HepG2 (cell line): ENCODE data around the gene UST. TPM values are rescaled to one million over a fixed set of nuclear protein-coding genes. Genes with fewer than 3 reads are reported as not detected.

ENCODE experiments used
- ATAC-seq: fragments of 200-7000 bp; cut with Tn5 transposase; 3 replicates; pipeline ENCODE4 v1.9.1; 2020; ENCODE audit warnings: mild to moderate bottlenecking, moderate library complexity
- BruUV-seq: library from RNA; stranded (reverse); fragments of 400-500 nt; replicated peaks from 2 replicates; lab custom pipeline; 2021; lab: Mats Ljungman, UMichigan
- CTCF ChIA-PET: fragments of 300-600 bp; formaldehyde crosslinking; extraction: SDS; loops from one replicate; lab custom pipeline; 2021; ENCODE audit warnings: low total read pairs, inconsistent platforms, low intra/inter-chr PET ratio; lab: Yijun Ruan, JAX
- POLR2A ChIA-PET: fragments of 350-600 bp; sonication (Branson Sonifier 250); formaldehyde crosslinking; loops from one replicate; lab custom pipeline; 2020; ENCODE audit warnings: antibody characterized with exemption, inconsistent platforms; lab: Yijun Ruan, JAX
- DNase-seq: peaks from one replicate; pipeline ENCODE4 v3.0.0-alpha.2; 2015; ENCODE audit warnings: low spot score
- FAIRE-seq: peaks from 3 replicates; lab custom pipeline; 2011; peaks lifted over from hg19 to GRCh38; lab: Jason Lieb, UNC
- H2AFZ ChIP-seq: one replicate; pipeline ENCODE4 v1.6.1; 2011; ENCODE audit warnings: low read length, inconsistent platforms
- H3K27ac ChIP-seq: fragments of 300-600 bp; 3 replicates; pipeline ENCODE4 v1.8.0; 2011; ENCODE audit warnings: mixed run types, mild to moderate bottlenecking, mixed read lengths, low read length, inconsistent platforms; ENCODE audit not compliant: insufficient read depth; ENCODE audit errors: extremely low read length
- H3K27me3 ChIP-seq, 2 experiments: fragments of 200-600 bp in 1 of 2; 2 replicates in 1 of 2; 3 replicates in 1 of 2; pipeline versions ENCODE4 v1.6.0 to v1.8.0; 2011; ENCODE audit warnings: low read length in 2 of 2, mild to moderate bottlenecking in 2 of 2, moderate library complexity in 2 of 2, inconsistent platforms in 1 of 2; ENCODE audit not compliant: insufficient read depth in 2 of 2, control insufficient read depth in 1 of 2
- H3K36me3 ChIP-seq, 2 experiments: fragments of 200-600 bp in 1 of 2; replicated peaks in 1 of 2; 2 replicates in 1 of 2; 3 replicates in 1 of 2; pipeline versions ENCODE4 v1.5.1 to v1.8.0; 2011; ENCODE audit warnings: low read length in 2 of 2, inconsistent platforms in 1 of 2; ENCODE audit not compliant: insufficient read depth in 2 of 2, control insufficient read depth in 1 of 2
- H3K4me1 ChIP-seq: 2 replicates; pipeline ENCODE4 v1.5.1; 2012; ENCODE audit warnings: low read length, inconsistent platforms; ENCODE audit not compliant: insufficient read depth
- H3K4me2 ChIP-seq: 2 replicates; pipeline ENCODE4 v1.6.0; 2011; ENCODE audit warnings: low read depth, low read length, inconsistent platforms
- H3K4me3 ChIP-seq, 3 experiments: fragments of 200-600 bp in 1 of 3; sonication (generic), shearing (Covaris generic) in 1 of 3; replicated peaks in 1 of 3; 2 replicates each; pipeline ENCODE4 v1.5.1; 2011 to 2016; ENCODE audit warnings: low read length in 3 of 3, inconsistent platforms in 2 of 3, low read depth in 2 of 3, mild to moderate bottlenecking in 2 of 3, control low read depth in 1 of 3, mixed read lengths in 1 of 3; ENCODE audit not compliant: insufficient read depth in 1 of 3
- H3K79me2 ChIP-seq: one replicate; pipeline ENCODE4 v1.6.1; 2011; ENCODE audit warnings: low read length, inconsistent platforms; ENCODE audit not compliant: insufficient read depth
- H3K9ac ChIP-seq: 2 replicates; pipeline ENCODE4 v1.6.0; 2011; ENCODE audit warnings: mild to moderate bottlenecking, low read depth, low read length, inconsistent platforms; ENCODE audit not compliant: insufficient read depth
- H3K9me3 ChIP-seq: 2 replicates; pipeline ENCODE4 v1.5.1; 2012; ENCODE audit warnings: mild to moderate bottlenecking, low read length
- H4K20me1 ChIP-seq: 2 replicates; pipeline ENCODE4 v1.6.0; 2011; ENCODE audit warnings: inconsistent platforms, mild to moderate bottlenecking, low read length, moderate library complexity; ENCODE audit not compliant: insufficient read depth
- MEIS1 ChIP-seq: sonication (generic); formaldehyde crosslinking; IDR thresholded peaks from 2 replicates; pipeline ENCODE4 v1.9.0; 2021; ENCODE audit warnings: mild to moderate bottlenecking, missing genetic modification reagents, moderate library complexity, borderline replicate concordance
- MLXIP ChIP-seq: sonication (generic); formaldehyde crosslinking; IDR thresholded peaks from 2 replicates; pipeline ENCODE4 v1.9.0; 2021; ENCODE audit warnings: missing genetic modification reagents, borderline replicate concordance
- MXD4 ChIP-seq: IDR thresholded peaks from 2 replicates; pipeline ENCODE4 v1.6.1; 2016; ENCODE audit warnings: mild to moderate bottlenecking, missing biosample characterization, missing genetic modification reagents
- SYNCRIP ChIP-seq: fragments of 200-400 bp; formaldehyde crosslinking; IDR thresholded peaks from 2 replicates; pipeline ENCODE4 v1.6.1; 2018; ENCODE audit warnings: mild to moderate bottlenecking, low read depth, low read length; ENCODE audit not compliant: insufficient read depth
- TEF ChIP-seq: sonication (generic); formaldehyde crosslinking; IDR thresholded peaks from 2 replicates; pipeline ENCODE4 v1.5.0; 2020; ENCODE audit warnings: missing genetic modification reagents
- THAP8 ChIP-seq: sonication (generic); formaldehyde crosslinking; IDR thresholded peaks from 2 replicates; pipeline ENCODE4 v1.5.1; 2020; ENCODE audit warnings: missing genetic modification reagents, mild to moderate bottlenecking, borderline replicate concordance
- ZHX2 ChIP-seq, 2 experiments: sonication (generic) in 1 of 2; formaldehyde crosslinking in 1 of 2; IDR thresholded peaks; 2 replicates each; pipeline versions ENCODE4 v1.6.1 to v1.9.0; 2014 to 2022; ENCODE audit warnings: antibody characterized with exemption in 1 of 2, borderline replicate concordance in 1 of 2, inconsistent platforms in 1 of 2, low read depth in 1 of 2, missing genetic modification reagents in 1 of 2
- ZNF562 ChIP-seq: sonication (generic); formaldehyde crosslinking; IDR thresholded peaks from 2 replicates; pipeline ENCODE4 v1.8.0; 2022; ENCODE audit warnings: missing genetic modification reagents, borderline replicate concordance
- ZNF567 ChIP-seq: sonication (generic); formaldehyde crosslinking; IDR thresholded peaks from 2 replicates; pipeline ENCODE4 v1.8.1; 2023; ENCODE audit warnings: mild to moderate bottlenecking, missing genetic modification reagents, borderline replicate concordance
- WGBS: methylation state at CpG from one replicate; pipeline ENCODE4 v1.1.6; 2017; ENCODE audit warnings: low lambda C conversion rate; 5-methylcytosine and 5-hydroxymethylcytosine counted together
- in situ Hi-C: cut with HindIII; loops from 2 replicates; pipeline ENCODE4 v1.10.0; 2017; ENCODE audit warnings: low pct_unique_long_range_greater_than_20kb; ENCODE audit not compliant: extremely low pct_ligation_motif_present
- intact Hi-C: fragments of 100-400 bp; cut with micrococcal nuclease; formaldehyde crosslinking; loops from one replicate; pipeline ENCODE4 v1.10.0; 2022; ENCODE audit not compliant: unreplicated experiment
- polyA plus RNA-seq, 8 experiments: library from polyadenylated mRNA; depleted of rRNA in 3 of 8; stranded (reverse) in 7 of 8; unstranded in 1 of 8; fragments of >200 nt; fragmentation: Illumina TruSeq in 4 of 8; extraction: Trizol in 4 of 8; gene quantifications; 2 replicates each; pipeline versions ENCODE4 v1.2.1 to v1.2.3, GENCODE V29; 2011 to 2016; ENCODE audit warnings: low read depth in 4 of 8, missing spikeins in 1 of 8, mixed read lengths in 1 of 8; ENCODE audit not compliant: insufficient read depth in 1 of 8
- total RNA-seq, 5 experiments: library from RNA; depleted of rRNA; stranded (reverse); fragments of >200 nt; fragmentation: Illumina TruSeq; extraction: Trizol; gene quantifications; 2 replicates each; pipeline ENCODE4 v1.2.3, GENCODE V29; 2016; ENCODE audit warnings: low read depth in 1 of 5

The UST gene
- total and polyA plus RNA-seq, 2 of the 13 experiments (the other 11 are each of a cell fraction or from before 2014, with no cell fraction given) = 0.27 TPM; not detected in 1

- Histone ChIP-seq H3K79me2 (no peaks in the 10 kb centered on the region), H3K27me3 (peaks cover 0 to 28% of the 10 kb centered on the region in 2 experiments), H3K36me3 (no peaks in the 10 kb centered on the region), H3K4me3 (no peak overlapping the region), H3K9ac (no peak overlapping the region), H3K4me1 (peaks cover 19% of the 10 kb centered on the region), H3K4me2 (no peak overlapping the region), H3K9me3 (no peaks in the 10 kb centered on the region), H2AFZ (no peak overlapping the region), H4K20me1 (no peaks in the 10 kb centered on the region), H3K27ac (no peak overlapping the region)
- DNase-seq (no peak), ATAC-seq (no peak), FAIRE-seq (no peak)
- ChIA-PET CTCF (no interaction called here), POLR2A (no interaction called here)
- intact Hi-C loops (no loop called here), in situ Hi-C loops (no loop called here)
- 0% methylated on average over 3 of the region's 3 CpGs for WGBS
- no TSS peak for BruUV-seq
- TF ChIP-seq THAP8 (CRISPR knock-in tag) (no peak), MEIS1 (CRISPR knock-in tag) (no peak), TEF (CRISPR knock-in tag) (no peak), MLXIP (no peak), ZNF562 (CRISPR knock-in tag) (no peak), ZHX2 (IDR thresholded peaks at IDR 0.05; ENCODE audit: low read depth) (no peak), ZHX2 (CRISPR knock-in tag; IDR thresholded peaks at IDR 0.05; ENCODE audit: borderline replicate concordance) (no peak), SYNCRIP (no peak), ZNF567 (no peak), MXD4 (no peak)
Observed at GRCh38 chr6:148887181-148887580, 140.4 kb downstream of the UST start.
